Mesenchymal stem cell (in vitro differentiated cells and primary cell): ENCODE measurements around the gene LYSMD2.

Experiments used
- DNase-seq: peaks from one replicate; pipeline ENCODE4 v3.0.0-alpha.2; 2013
- H2AFZ ChIP-seq: one replicate; pipeline ENCODE4 v1.6.1; 2013; ENCODE audit warnings: low read depth, mild to moderate bottlenecking, control low read depth, inconsistent platforms, low read length, moderate library complexity
- H2AK5ac ChIP-seq: 2 replicates; pipeline ENCODE4 v1.6.1; 2013; ENCODE audit warnings: low read length, moderate library complexity, mild to moderate bottlenecking, inconsistent platforms; ENCODE audit not compliant: severe bottlenecking
- H2BK120ac ChIP-seq: one replicate; pipeline ENCODE4 v1.6.1; 2013; ENCODE audit warnings: low read depth, mild to moderate bottlenecking, inconsistent platforms, low read length, moderate library complexity
- H2BK12ac ChIP-seq, 2 experiments: one replicate each; pipeline ENCODE4 v1.6.1; 2013; ENCODE audit warnings: inconsistent platforms in 2 of 2, low read length in 2 of 2, mild to moderate bottlenecking in 2 of 2, moderate library complexity in 2 of 2, control low read depth in 1 of 2
- H2BK15ac ChIP-seq: one replicate; pipeline ENCODE4 v1.6.1; 2013; ENCODE audit warnings: mild to moderate bottlenecking, low read depth, inconsistent platforms; ENCODE audit not compliant: poor library complexity, severe bottlenecking
- H2BK5ac ChIP-seq: 2 replicates; pipeline ENCODE4 v1.6.1; 2013; ENCODE audit warnings: low read depth, mild to moderate bottlenecking, low read length, control low read depth, inconsistent platforms; ENCODE audit not compliant: poor library complexity, severe bottlenecking
- H3K14ac ChIP-seq, 2 experiments: one replicate each; pipeline ENCODE4 v1.6.1; 2013; ENCODE audit warnings: inconsistent platforms in 2 of 2, low read length in 2 of 2, control low read depth in 1 of 2, mild to moderate bottlenecking in 1 of 2, moderate library complexity in 1 of 2
- H3K18ac ChIP-seq, 2 experiments: one replicate each; pipeline ENCODE4 v1.6.1; 2013; ENCODE audit warnings: inconsistent platforms in 2 of 2, low read length in 2 of 2, control low read depth in 1 of 2, low read depth in 1 of 2, mild to moderate bottlenecking in 1 of 2
- H3K23ac ChIP-seq, 2 experiments: one replicate each; pipeline ENCODE4 v1.6.1; 2013; ENCODE audit warnings: inconsistent platforms in 2 of 2, low read length in 2 of 2, mild to moderate bottlenecking in 2 of 2, moderate library complexity in 2 of 2, control low read depth in 1 of 2
- H3K27ac ChIP-seq: 2 replicates; pipeline ENCODE4 v1.5.1; 2013; ENCODE audit warnings: mild to moderate bottlenecking, moderate library complexity, low read length, control low read depth, inconsistent platforms; ENCODE audit not compliant: poor library complexity, severe bottlenecking
- H3K27me3 ChIP-seq, 2 experiments: 2 replicates each; pipeline versions ENCODE4 v1.6.1 to v1.7.0; 2013; ENCODE audit warnings: low read length in 2 of 2, mild to moderate bottlenecking in 2 of 2, moderate library complexity in 2 of 2, control low read depth in 1 of 2, inconsistent platforms in 1 of 2; ENCODE audit not compliant: control insufficient read depth in 1 of 2, insufficient read depth in 1 of 2
- H3K36me3 ChIP-seq, 2 experiments: 2 replicates each; pipeline versions ENCODE4 v1.6.1 to v1.7.0; 2013; ENCODE audit warnings: low read length in 2 of 2, control low read depth in 1 of 2, inconsistent platforms in 1 of 2, low read depth in 1 of 2, mild to moderate bottlenecking in 1 of 2; ENCODE audit not compliant: insufficient read depth in 2 of 2, control insufficient read depth in 1 of 2
- H3K4ac ChIP-seq, 2 experiments: one replicate each; pipeline ENCODE4 v1.6.1; 2013; ENCODE audit warnings: inconsistent platforms in 2 of 2, low read length in 2 of 2, mild to moderate bottlenecking in 2 of 2, moderate library complexity in 2 of 2, control low read depth in 1 of 2, low read depth in 1 of 2
- H3K4me1 ChIP-seq: 2 replicates; pipeline ENCODE4 v1.6.1; 2013; ENCODE audit warnings: low read depth, low read length, control low read depth; ENCODE audit not compliant: control insufficient read depth, insufficient read depth
- H3K4me2 ChIP-seq: 2 replicates; pipeline ENCODE4 v1.6.1; 2013; ENCODE audit warnings: low read length, mild to moderate bottlenecking, inconsistent platforms; ENCODE audit not compliant: poor library complexity, severe bottlenecking
- H3K4me3 ChIP-seq, 2 experiments: 2 replicates each; pipeline versions ENCODE4 v1.5.1 to v1.7.0; 2013; ENCODE audit warnings: low read length in 2 of 2, mild to moderate bottlenecking in 2 of 2, control low read depth in 1 of 2, low read depth in 1 of 2; ENCODE audit not compliant: insufficient read depth in 1 of 2
- H3K79me1 ChIP-seq: replicated peaks from 2 replicates; pipeline ENCODE4 v1.6.1; 2013; ENCODE audit warnings: mild to moderate bottlenecking, control low read depth, low read length, inconsistent platforms; ENCODE audit not compliant: poor library complexity, severe bottlenecking
- H3K9ac ChIP-seq: 2 replicates; pipeline ENCODE4 v1.7.0; 2013; ENCODE audit warnings: mild to moderate bottlenecking, low read length, moderate library complexity
- H3K9me3 ChIP-seq: 2 replicates; pipeline ENCODE4 v1.7.0; 2013; ENCODE audit warnings: mild to moderate bottlenecking, low read length; ENCODE audit not compliant: control insufficient read depth
- H4K8ac ChIP-seq: one replicate; pipeline ENCODE4 v1.6.1; 2013; ENCODE audit warnings: inconsistent platforms, mild to moderate bottlenecking, low read length, moderate library complexity
- H4K91ac ChIP-seq: one replicate; pipeline ENCODE4 v1.6.1; 2013; ENCODE audit warnings: mild to moderate bottlenecking, low read length, inconsistent platforms
- WGBS: methylation state at CpG from one replicate; pipeline ENCODE4 v1.1.7; 2013; ENCODE audit warnings: mixed read lengths; 5-methylcytosine and 5-hydroxymethylcytosine counted together

LYSMD2 gene

GRCh38 chr15:51738553-51738952 is 1.1 kb upstream of the LYSMD2 start:
- Histone ChIP-seq H3K4me3 (no peak overlapping the region), H3K36me3 (peaks cover 0 to 2% of the 10 kb centered on the region in 2 experiments), H3K23ac (no peak overlapping the region), H4K8ac (no peak overlapping the region), H2AK5ac (no peak overlapping the region), H3K4me2 (no peak overlapping the region), H3K27ac (no peak overlapping the region), H2AFZ (no peak overlapping the region), H3K79me1 (no peaks in the 10 kb centered on the region), H3K4ac (no peak overlapping the region), H3K9me3 (no peaks in the 10 kb centered on the region), H3K4me1 (peaks cover 13% of the 10 kb centered on the region), H2BK5ac (no peak overlapping the region), H3K14ac (no peak overlapping the region), H2BK15ac (no peak overlapping the region), H3K18ac (no peak overlapping the region), H2BK12ac (no peak overlapping the region), H4K91ac (no peak overlapping the region), H3K9ac (no peak overlapping the region), H2BK120ac (no peak overlapping the region), H3K27me3 (peaks cover 0 to 21% of the 10 kb centered on the region in 2 experiments)
- no peak for DNase-seq
- 100% methylated on average over 1 of the region's 2 CpGs for WGBS

GRCh38 chr15:51736751-51737521 is 519 bp downstream of the LYSMD2 start:
- peak overlapping the region in 1 of 2 experiments; percentile 80 for H3K23ac ChIP-seq
- peak overlapping the region; percentile 71 for H2BK120ac ChIP-seq
- H2AFZ ChIP-seq = peak overlapping the region; percentile 99
- H3K79me1 ChIP-seq = no peaks in the 10 kb centered on the region
- H3K4me3 ChIP-seq = peak overlapping the region; percentile 83 to 84
- 6% methylated on average over 41 of the region's 69 CpGs for WGBS
- peaks cover 0 to 21% of the 10 kb centered on the region in 2 experiments for H3K27me3 ChIP-seq
- H3K9ac ChIP-seq = peak overlapping the region; percentile 72
- H2BK12ac ChIP-seq = peak overlapping the region in 1 of 2 experiments; percentile 96
- H3K4me1 ChIP-seq = peaks cover 14% of the 10 kb centered on the region
- peak overlapping the region; percentile 80 for H4K91ac ChIP-seq
- H3K18ac ChIP-seq = peak overlapping the region; percentile 96 to 98
- peak overlapping the region; percentile 94 for H2BK15ac ChIP-seq
- H3K27ac ChIP-seq = no peak overlapping the region
- H3K4ac ChIP-seq = peak overlapping the region; percentile 64 to 96
- H4K8ac ChIP-seq = peak overlapping the region; percentile 94
- H3K9me3 ChIP-seq = no peaks in the 10 kb centered on the region
- no peak overlapping the region for H2AK5ac ChIP-seq
- H3K4me2 ChIP-seq = peak overlapping the region; percentile 99
- no peak overlapping the region for H2BK5ac ChIP-seq
- peak overlapping the region in 1 of 2 experiments; percentile 95 for H3K14ac ChIP-seq
- DNase-seq = peak; percentile 37
- H3K36me3 ChIP-seq = peaks cover 0 to 2% of the 10 kb centered on the region in 2 experiments

GRCh38 chr15:51736069-51736468 is 1.4 kb downstream of the LYSMD2 start:
- peaks cover 15% of the 10 kb centered on the region for H3K4me1 ChIP-seq
- H2AK5ac ChIP-seq = no peak overlapping the region
- H3K4me2 ChIP-seq = no peak overlapping the region
- DNase-seq = peak; percentile 38
- no peak overlapping the region for H3K27ac ChIP-seq
- H3K79me1 ChIP-seq = no peaks in the 10 kb centered on the region
- H4K91ac ChIP-seq = no peak overlapping the region
- no peak overlapping the region for H3K18ac ChIP-seq
- H2BK5ac ChIP-seq = no peak overlapping the region
- H2BK120ac ChIP-seq = no peak overlapping the region
- H2AFZ ChIP-seq = no peak overlapping the region
- peak overlapping the region in 1 of 2 experiments; percentile 84 for H3K4me3 ChIP-seq
- H3K36me3 ChIP-seq = peaks cover 0 to 2% of the 10 kb centered on the region in 2 experiments
- peaks cover 0 to 21% of the 10 kb centered on the region in 2 experiments for H3K27me3 ChIP-seq
- H3K9ac ChIP-seq = peak overlapping the region; percentile 70
- no peaks in the 10 kb centered on the region for H3K9me3 ChIP-seq
- no peak overlapping the region for H3K4ac ChIP-seq
- no peak overlapping the region for H2BK15ac ChIP-seq
- H3K14ac ChIP-seq = no peak overlapping the region
- WGBS = 100% methylated on average over 2 of the region's 3 CpGs
- H4K8ac ChIP-seq = no peak overlapping the region
- H2BK12ac ChIP-seq = peak overlapping the region in 1 of 2 experiments; percentile 18
- H3K23ac ChIP-seq = no peak overlapping the region

GRCh38 chr15:51735228-51736010 is 2.0 kb downstream of the LYSMD2 start:
- WGBS = 73% methylated on average over 3 of the region's 5 CpGs
- peaks cover 0 to 2% of the 10 kb centered on the region in 2 experiments for H3K36me3 ChIP-seq
- H2BK15ac ChIP-seq = no peak overlapping the region
- H3K4me3 ChIP-seq = no peak overlapping the region
- H3K9ac ChIP-seq = no peak overlapping the region
- H2BK5ac ChIP-seq = no peak overlapping the region
- peaks cover 0 to 21% of the 10 kb centered on the region in 2 experiments for H3K27me3 ChIP-seq
- H3K4ac ChIP-seq = no peak overlapping the region
- H3K23ac ChIP-seq = no peak overlapping the region
- no peak overlapping the region for H3K18ac ChIP-seq
- H3K4me2 ChIP-seq = no peak overlapping the region
- no peak overlapping the region for H3K27ac ChIP-seq
- no peak overlapping the region for H4K8ac ChIP-seq
- no peaks in the 10 kb centered on the region for H3K9me3 ChIP-seq
- H2AK5ac ChIP-seq = no peak overlapping the region
- H3K14ac ChIP-seq = no peak overlapping the region
- H2BK120ac ChIP-seq = no peak overlapping the region
- no peak overlapping the region for H2AFZ ChIP-seq
- peaks cover 15% of the 10 kb centered on the region for H3K4me1 ChIP-seq
- H3K79me1 ChIP-seq = no peaks in the 10 kb centered on the region
- DNase-seq = no peak
- H2BK12ac ChIP-seq = no peak overlapping the region
- H4K91ac ChIP-seq = no peak overlapping the region
